Natural killer cell (primary cell): ENCODE data around the gene SEC14L1. TPM values are rescaled to one million over a fixed set of nuclear protein-coding genes. Genes with fewer than 3 reads are reported as not detected.

ENCODE experiments used
- ATAC-seq, 3 donors: fragments of 150-1000 bp in 2 of 3; fragments of 200-7000 bp in 1 of 3; cut with Tn5 transposase; 1 replicate in 1 of 3; 2 replicates in 2 of 3; pipeline ENCODE4 v1.10.0; 2021; ENCODE audit warnings: mild to moderate bottlenecking in 2 of 3, moderate library complexity in 2 of 3
- DNase-seq, 2 donors: peaks; one replicate each; pipeline versions ENCODE4 v3.0.0 to v3.0.0-alpha.2; 2013 to 2021; ENCODE audit warnings: mixed read lengths in 1 of 2
- H3K27ac ChIP-seq: one replicate; pipeline ENCODE4 v1.5.1; 2013; ENCODE audit warnings: mild to moderate bottlenecking, low read length
- H3K27me3 ChIP-seq: one replicate; pipeline ENCODE4 v1.6.1; 2013; ENCODE audit warnings: low read length; ENCODE audit not compliant: control insufficient read depth, insufficient read depth
- H3K36me3 ChIP-seq: one replicate; pipeline ENCODE4 v1.6.1; 2013; ENCODE audit warnings: low read length; ENCODE audit not compliant: control insufficient read depth, insufficient read depth
- H3K4me1 ChIP-seq: one replicate; pipeline ENCODE4 v1.6.1; 2013; ENCODE audit warnings: low read length; ENCODE audit not compliant: control insufficient read depth, insufficient read depth
- H3K4me3 ChIP-seq: one replicate; pipeline ENCODE4 v1.5.1; 2013; ENCODE audit warnings: low read length
- H3K9me3 ChIP-seq: one replicate; pipeline ENCODE4 v1.6.1; 2013; ENCODE audit warnings: low read length; ENCODE audit not compliant: control insufficient read depth, insufficient read depth
- H3K27ac Mint-ChIP-seq, 2 donors: one replicate each; pipeline ENCODE4 v1.8.0; 2022; ENCODE audit warnings: mild to moderate bottlenecking in 2 of 2, mixed read lengths in 2 of 2, moderate library complexity in 1 of 2
- H3K27me3 Mint-ChIP-seq, 2 donors: one replicate each; pipeline ENCODE4 v1.8.0; 2022; ENCODE audit warnings: low read depth in 2 of 2, mixed read lengths in 2 of 2
- H3K36me3 Mint-ChIP-seq: one replicate; pipeline ENCODE4 v1.8.0; 2022; ENCODE audit warnings: mixed read lengths
- H3K4me1 Mint-ChIP-seq, 2 donors: one replicate each; pipeline ENCODE4 v1.8.0; 2022; ENCODE audit warnings: mixed read lengths in 2 of 2
- H3K4me3 Mint-ChIP-seq: one replicate; pipeline ENCODE4 v1.8.0; 2022; ENCODE audit warnings: mild to moderate bottlenecking, moderate library complexity, mixed read lengths
- H3K9me3 Mint-ChIP-seq, 2 donors: one replicate each; pipeline ENCODE4 v1.8.0; 2022; ENCODE audit warnings: mixed read lengths in 2 of 2
- CTCF ChIP-seq: fragments of 200-600 bp; IDR thresholded peaks from one replicate; pipeline ENCODE4 v1.8.0; 2022; ENCODE audit warnings: antibody characterized with exemption
- WGBS: methylation state at CpG from one replicate; pipeline ENCODE4 v1.1.7; 2013; ENCODE audit warnings: missing lambda C conversion rate; ENCODE audit not compliant: insufficient coverage; 5-methylcytosine and 5-hydroxymethylcytosine counted together
- intact Hi-C: fragments of 100-400 bp; cut with micrococcal nuclease; formaldehyde crosslinking; loops from one replicate; pipeline ENCODE4 v1.14.2; 2022
- total RNA-seq, 4 donors: library from RNA; stranded (reverse); fragments of 120-200 nt in 1 of 4; gene quantifications; one replicate each; pipeline versions ENCODE4 v1.2.3 to v1.2.4, GENCODE V29; 2013 to 2022

The SEC14L1 gene
- total RNA-seq, 3 donors from 2014 or later (not counting 1 experiment from before 2014, with no cell fraction given): 129 to 160 (median 129) TPM

GRCh38 chr17:77213778-77214132, 73.0 kb downstream of the SEC14L1 start:
- H3K4me3 ChIP-seq: no peak overlapping the region
- WGBS: 91% methylated on average over 17 of the region's 17 CpGs
- Mint-ChIP-seq H3K9me3 (no peaks in the 10 kb centered on the region), H3K4me1 (peaks cover 6 to 7% of the 10 kb centered on the region in 2 donors), H3K27me3 (no peaks in the 10 kb centered on the region), H3K27ac (no peak overlapping the region), H3K4me3 (no peak overlapping the region), H3K36me3 (peaks cover 10% of the 10 kb centered on the region)
- H3K9me3 ChIP-seq: no peaks in the 10 kb centered on the region
- no peak overlapping the region for H3K27ac ChIP-seq
- ATAC-seq: no peak
- intact Hi-C loops: no loop called here
- no peak for TF ChIP-seq CTCF
- DNase-seq: no peak
- H3K4me1 ChIP-seq: peaks cover 25% of the 10 kb centered on the region
- H3K36me3 ChIP-seq: peaks cover 79% of the 10 kb centered on the region
- H3K27me3 ChIP-seq: no peaks in the 10 kb centered on the region

- Mint-ChIP-seq H3K36me3 (peaks cover 8% of the 10 kb centered on the region), H3K4me1 (peaks cover 6 to 7% of the 10 kb centered on the region in 2 donors), H3K27ac (no peak overlapping the region), H3K27me3 (no peaks in the 10 kb centered on the region), H3K4me3 (no peak overlapping the region), H3K9me3 (no peaks in the 10 kb centered on the region)
- 98% methylated on average over 11 of the region's 12 CpGs for WGBS
- H3K36me3 ChIP-seq: peaks cover 77% of the 10 kb centered on the region
- no peak for TF ChIP-seq CTCF
- H3K4me1 ChIP-seq: peaks cover 25% of the 10 kb centered on the region
- H3K27me3 ChIP-seq: no peaks in the 10 kb centered on the region
- no peak overlapping the region for H3K4me3 ChIP-seq
- DNase-seq (no peak), ATAC-seq (no peak)
- H3K27ac ChIP-seq: no peak overlapping the region
- no peaks in the 10 kb centered on the region for H3K9me3 ChIP-seq
- intact Hi-C loops: no loop called here
Observed at GRCh38 chr17:77214328-77214727, 73.6 kb downstream of the SEC14L1 start.

- peaks cover 6 to 7% of the 10 kb centered on the region in 2 donors for H3K4me1 Mint-ChIP-seq
- H3K4me3 ChIP-seq: no peak overlapping the region
Observed at GRCh38 chr17:77214743-77215142, 74.0 kb downstream of the SEC14L1 start.

More at GRCh38 chr17:77214743-77215142, 74.0 kb downstream of the SEC14L1 start:
- ATAC-seq (peak in 2 of 3 donors; percentile 34 to 56), DNase-seq (peak in 1 of 2 donors; percentile 45)
- Histone ChIP-seq H3K9me3 (no peaks in the 10 kb centered on the region), H3K27ac (no peak overlapping the region), H3K4me1 (peaks cover 25% of the 10 kb centered on the region), H3K27me3 (no peaks in the 10 kb centered on the region), H3K36me3 (peaks cover 73% of the 10 kb centered on the region)
- no peaks in the 10 kb centered on the region for H3K9me3 Mint-ChIP-seq
- intact Hi-C loops: no loop called here
- H3K27me3 Mint-ChIP-seq: no peaks in the 10 kb centered on the region
- 75% methylated on average over 11 of the region's 11 CpGs for WGBS
- TF ChIP-seq CTCF: no peak
- peaks cover 8% of the 10 kb centered on the region for H3K36me3 Mint-ChIP-seq
- no peak overlapping the region for H3K4me3 Mint-ChIP-seq
- H3K27ac Mint-ChIP-seq: no peak overlapping the region
